Hepatocyte (in vitro differentiated cells): ENCODE results near the gene TOLLIP. TPM values are rescaled to one million over a fixed set of nuclear protein-coding genes. Genes with fewer than 3 reads are reported as not detected.

Source experiments
- DNase-seq: peaks from one replicate; pipeline ENCODE4 v3.0.0-alpha.2; 2016; ENCODE audit warnings: low spot score
- H2AFZ ChIP-seq: fragments of 200-600 bp; sonication (generic); 2 replicates; pipeline ENCODE4 v1.6.0; 2016; ENCODE audit warnings: antibody characterized with exemption, mild to moderate bottlenecking
- H3K27ac ChIP-seq: fragments of 200-600 bp; sonication (generic); 2 replicates; pipeline ENCODE4 v1.5.1; 2016; ENCODE audit warnings: mild to moderate bottlenecking
- H3K27me3 ChIP-seq: fragments of 200-600 bp; sonication (generic); 2 replicates; pipeline ENCODE4 v1.6.1; 2016
- H3K36me3 ChIP-seq: fragments of 200-600 bp; sonication (generic); replicated peaks from 2 replicates; pipeline ENCODE4 v1.5.1; 2016; ENCODE audit warnings: low read depth; ENCODE audit not compliant: insufficient read depth
- H3K4me1 ChIP-seq: fragments of 200-600 bp; sonication (generic); 2 replicates; pipeline ENCODE4 v1.5.1; 2016; ENCODE audit warnings: mild to moderate bottlenecking, moderate library complexity; ENCODE audit not compliant: insufficient read depth
- H3K4me2 ChIP-seq: fragments of 200-600 bp; sonication (generic); 2 replicates; pipeline ENCODE4 v1.6.0; 2016
- H3K4me3 ChIP-seq: fragments of 200-600 bp; sonication (generic); 2 replicates; pipeline ENCODE4 v1.5.1; 2016; ENCODE audit warnings: mild to moderate bottlenecking
- H3K79me2 ChIP-seq: fragments of 200-600 bp; sonication (generic); 2 replicates; pipeline ENCODE4 v1.6.0; 2017; ENCODE audit warnings: mild to moderate bottlenecking
- H3K9me2 ChIP-seq: fragments of 200-600 bp; sonication (generic); replicated peaks from 2 replicates; pipeline ENCODE4 v1.6.0; 2017; ENCODE audit warnings: mild to moderate bottlenecking; ENCODE audit not compliant: insufficient read depth
- H3K9me3 ChIP-seq: fragments of 200-600 bp; sonication (generic); 2 replicates; pipeline ENCODE4 v1.5.1; 2016; ENCODE audit warnings: low read depth, mild to moderate bottlenecking
- H4K20me1 ChIP-seq: fragments of 200-600 bp; sonication (generic); 2 replicates; pipeline ENCODE4 v1.6.0; 2016; ENCODE audit warnings: mild to moderate bottlenecking; ENCODE audit not compliant: insufficient read depth, poor library complexity, severe bottlenecking
- EZH2 ChIP-seq: fragments of 200-600 bp; sonication (generic); IDR thresholded peaks from 2 replicates; pipeline ENCODE4 v1.6.1; 2016; ENCODE audit warnings: antibody characterized with exemption, mild to moderate bottlenecking, borderline replicate concordance
- EZH2phosphoT487 ChIP-seq: fragments of 200-600 bp; sonication (generic); IDR thresholded peaks from one replicate; pipeline ENCODE4 v1.6.1; 2018; ENCODE audit warnings: antibody characterized with exemption, mild to moderate bottlenecking, low read depth, moderate library complexity; ENCODE audit not compliant: unreplicated experiment, severe bottlenecking
- WGBS: methylation state at CpG from one replicate; pipeline ENCODE4 v1.1.6; 2016; ENCODE audit warnings: low lambda C conversion rate; ENCODE audit errors: missing lambda C conversion rate; 5-methylcytosine and 5-hydroxymethylcytosine counted together
- polyA plus RNA-seq: library from polyadenylated mRNA; unstranded; fragments of >200 nt; fragmentation: Nextera tagmentation; extraction: Ambion mirVana; gene quantifications from 2 replicates; pipeline ENCODE4 v1.2.1, GENCODE V29; 2016
- total RNA-seq: library from RNA; depleted of rRNA; stranded (reverse); fragments of >200 nt; gene quantifications from 2 replicates; pipeline ENCODE4 v1.2.3, GENCODE V29; 2014
- TF ChIP-seq, protein P1 (sequence below): fragments of 200-600 bp; sonication (generic); IDR thresholded peaks from 2 replicates; pipeline ENCODE4 v1.5.1; 2016; ENCODE audit warnings: antibody characterized with exemption, mild to moderate bottlenecking; ENCODE audit not compliant: poor library complexity

Gene TOLLIP
- total and polyA plus RNA-seq, 2 experiments from 2014 or later, result 33.3 to 80.9 TPM

DNA sequence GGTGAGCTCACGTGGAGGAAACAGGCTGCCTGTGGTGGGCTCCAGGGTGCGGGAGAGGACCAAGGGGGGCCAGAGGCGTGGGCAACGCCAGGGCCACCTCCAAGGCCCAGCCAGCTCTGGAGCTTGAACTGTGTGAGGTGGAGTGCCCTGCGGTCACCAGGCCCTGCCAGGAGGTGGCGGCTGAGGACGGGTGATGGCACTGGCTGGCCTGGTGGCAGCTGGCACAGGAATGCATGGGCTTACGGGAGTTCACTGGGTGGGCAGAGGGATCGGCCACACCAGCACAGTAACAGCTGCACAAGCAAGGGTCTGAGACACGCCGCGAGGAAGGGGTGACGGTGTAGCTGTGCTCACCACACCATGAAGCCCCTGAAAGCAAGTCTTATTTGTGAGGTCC, 15.8 kb downstream of the TOLLIP start:
- H3K79me2 ChIP-seq, result peaks cover 58% of the 10 kb centered on the region
- WGBS, result 96% methylated on average over 13 of the region's 13 CpGs

DNA sequence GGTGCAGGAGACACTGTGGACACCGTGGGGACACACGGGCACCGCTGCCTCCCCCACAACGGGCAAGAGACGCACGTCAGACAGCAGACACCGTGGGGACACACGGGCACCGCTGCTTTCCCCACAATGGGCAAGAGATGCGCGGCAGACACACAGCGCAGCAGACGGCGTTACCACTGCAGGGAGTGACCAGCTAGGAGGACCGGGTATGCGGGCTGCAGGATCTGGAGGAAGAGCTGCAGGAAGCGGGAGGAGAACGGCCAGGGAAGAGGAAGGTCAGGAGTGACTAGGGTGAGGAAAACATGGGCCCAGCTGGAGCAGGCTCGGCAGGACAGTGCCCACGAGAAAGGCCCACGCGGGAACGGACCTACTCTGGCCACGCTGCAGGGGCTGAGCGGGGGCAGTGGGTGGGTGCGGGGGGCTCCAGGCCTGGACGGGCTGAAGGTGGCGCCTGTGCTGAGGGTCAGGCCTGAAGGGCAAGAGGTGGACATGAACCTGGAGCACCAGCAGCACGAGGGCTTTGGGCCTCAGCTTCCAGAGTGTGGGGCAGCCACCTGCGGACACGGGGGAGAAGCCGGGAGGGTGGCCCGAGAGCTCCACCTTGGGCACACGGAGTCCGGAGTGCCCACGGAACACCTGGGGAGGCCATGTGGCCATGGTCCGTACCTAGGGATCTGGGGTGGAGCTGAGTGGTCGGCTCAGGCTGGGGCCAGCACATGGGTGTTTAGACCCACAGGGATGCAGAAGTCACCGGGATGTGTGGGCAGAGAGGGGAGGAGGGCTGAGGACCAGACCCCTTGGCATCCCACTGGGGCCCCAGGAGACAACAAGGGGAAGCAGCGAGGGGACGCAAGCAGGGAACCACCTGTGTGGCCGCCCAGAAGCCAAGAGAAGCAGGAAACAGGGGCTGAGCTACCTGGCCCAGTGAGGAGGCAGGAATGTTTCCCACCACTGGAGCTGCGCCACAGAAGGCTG, 16.5 kb downstream of the TOLLIP start:
- no peaks in the 10 kb centered on the region for H3K9me2 ChIP-seq
- no peaks in the 10 kb centered on the region for H3K9me3 ChIP-seq
- H3K4me2 ChIP-seq, result no peak overlapping the region
- H3K4me3 ChIP-seq, result no peak overlapping the region
- peaks cover 7% of the 10 kb centered on the region for H3K4me1 ChIP-seq
- no peak overlapping the region for H2AFZ ChIP-seq
- H3K27me3 ChIP-seq, result no peaks in the 10 kb centered on the region
- DNase-seq, result no peak
- H3K79me2 ChIP-seq, result peaks cover 51% of the 10 kb centered on the region
- 96% methylated on average over 43 of the region's 43 CpGs for WGBS
- TF ChIP-seq, protein P1, sequence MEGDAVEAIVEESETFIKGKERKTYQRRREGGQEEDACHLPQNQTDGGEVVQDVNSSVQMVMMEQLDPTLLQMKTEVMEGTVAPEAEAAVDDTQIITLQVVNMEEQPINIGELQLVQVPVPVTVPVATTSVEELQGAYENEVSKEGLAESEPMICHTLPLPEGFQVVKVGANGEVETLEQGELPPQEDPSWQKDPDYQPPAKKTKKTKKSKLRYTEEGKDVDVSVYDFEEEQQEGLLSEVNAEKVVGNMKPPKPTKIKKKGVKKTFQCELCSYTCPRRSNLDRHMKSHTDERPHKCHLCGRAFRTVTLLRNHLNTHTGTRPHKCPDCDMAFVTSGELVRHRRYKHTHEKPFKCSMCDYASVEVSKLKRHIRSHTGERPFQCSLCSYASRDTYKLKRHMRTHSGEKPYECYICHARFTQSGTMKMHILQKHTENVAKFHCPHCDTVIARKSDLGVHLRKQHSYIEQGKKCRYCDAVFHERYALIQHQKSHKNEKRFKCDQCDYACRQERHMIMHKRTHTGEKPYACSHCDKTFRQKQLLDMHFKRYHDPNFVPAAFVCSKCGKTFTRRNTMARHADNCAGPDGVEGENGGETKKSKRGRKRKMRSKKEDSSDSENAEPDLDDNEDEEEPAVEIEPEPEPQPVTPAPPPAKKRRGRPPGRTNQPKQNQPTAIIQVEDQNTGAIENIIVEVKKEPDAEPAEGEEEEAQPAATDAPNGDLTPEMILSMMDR, result no peak
- TF ChIP-seq EZH2, result no peak
- no peak for TF ChIP-seq EZH2phosphoT487
- peaks cover 59% of the 10 kb centered on the region for H4K20me1 ChIP-seq
- H3K36me3 ChIP-seq, result no peaks in the 10 kb centered on the region
- H3K27ac ChIP-seq, result no peak overlapping the region

More for the DNA sequence above, 15.8 kb downstream of the TOLLIP start:
- Histone ChIP-seq H3K36me3 (no peaks in the 10 kb centered on the region), H3K9me2 (no peaks in the 10 kb centered on the region), H3K9me3 (no peaks in the 10 kb centered on the region), H3K4me2 (no peak overlapping the region), H2AFZ (no peak overlapping the region), H3K4me1 (peaks cover 14% of the 10 kb centered on the region), H4K20me1 (peaks cover 61% of the 10 kb centered on the region), H3K4me3 (no peak overlapping the region), H3K27me3 (no peaks in the 10 kb centered on the region), H3K27ac (no peak overlapping the region)
- no peak for DNase-seq
- TF ChIP-seq EZH2phosphoT487, result no peak
- TF ChIP-seq, protein P1, result no peak
- no peak for TF ChIP-seq EZH2

DNA sequence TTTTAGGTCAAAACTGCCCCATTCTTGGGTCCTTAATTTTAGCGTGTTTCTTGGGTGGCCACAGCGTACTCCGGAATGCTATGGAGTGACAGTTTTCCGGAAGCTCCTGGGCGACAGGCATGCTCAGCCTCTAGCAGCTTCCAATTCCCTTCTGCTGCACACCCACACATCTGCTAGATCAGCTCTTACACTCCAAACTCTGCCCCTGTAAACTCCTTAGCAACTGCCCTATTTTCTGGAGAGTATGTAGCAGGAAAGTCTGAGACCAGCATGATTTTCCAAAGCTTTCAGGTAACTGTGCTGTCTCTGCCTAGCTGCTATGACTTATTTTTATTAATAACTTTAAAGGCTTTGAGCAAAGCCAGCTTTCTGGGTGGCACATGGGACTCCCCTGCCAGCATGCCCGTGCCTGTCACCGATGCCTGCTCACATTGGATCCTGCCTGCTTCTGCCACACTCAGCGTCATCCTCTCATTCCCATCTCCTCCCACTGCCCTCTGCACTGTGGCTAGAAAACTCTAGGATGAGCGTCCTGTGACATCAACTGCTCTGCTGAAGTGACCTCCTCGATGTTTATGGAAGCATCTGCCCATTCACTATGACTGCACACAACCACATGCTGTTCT, 17.3 kb downstream of the TOLLIP start:
- 96% methylated on average over 10 of the region's 10 CpGs for WGBS

More for the DNA sequence above, 17.3 kb downstream of the TOLLIP start:
- DNase-seq, result no peak
- no peaks in the 10 kb centered on the region for H3K9me2 ChIP-seq
- no peak for TF ChIP-seq EZH2
- no peak for TF ChIP-seq EZH2phosphoT487
- TF ChIP-seq, protein P1, result no peak
- peaks cover 43% of the 10 kb centered on the region for H3K79me2 ChIP-seq
- no peaks in the 10 kb centered on the region for H3K27me3 ChIP-seq
- no peak overlapping the region for H3K4me2 ChIP-seq
- no peaks in the 10 kb centered on the region for H3K36me3 ChIP-seq
- no peak overlapping the region for H2AFZ ChIP-seq
- H3K9me3 ChIP-seq, result no peaks in the 10 kb centered on the region
- peaks cover under 1% of the 10 kb centered on the region for H3K4me1 ChIP-seq
- no peak overlapping the region for H3K27ac ChIP-seq
- H3K4me3 ChIP-seq, result no peak overlapping the region
- peaks cover 51% of the 10 kb centered on the region for H4K20me1 ChIP-seq
